SW480 (cell line): Measurements from ENCODE around the gene ARG2.

Experiments
- DNase-seq: peaks from one replicate; pipeline ENCODE4 v3.0.0-alpha.2; 2016; ENCODE audit warnings: low spot score

Gene ARG2

GRCh38 chr14:67683842-67684241 is 64.1 kb downstream of the ARG2 start:
- no peak for DNase-seq

GRCh38 chr14:67690011-67690410 is 70.3 kb downstream of the ARG2 start:
- DNase-seq = no peak

- peak; percentile 93 for DNase-seq
These were observed 75.2 kb downstream of the ARG2 start for GRCh38 chr14:67694791-67695393.

GRCh38 chr14:67695394-67695949 is 75.8 kb downstream of the ARG2 start, which contains the start of gene RDH11:
TSS of gene RDH11 (minus strand) at chr14:67695764. CDS start at chr14:67695703, 61 bp downstream.
- DNase-seq = peak; percentile 96

GRCh38 chr14:67697006-67697405 is 77.3 kb downstream of the ARG2 start:
- no peak for DNase-seq

GRCh38 chr14:67698179-67698578 is 78.5 kb downstream of the ARG2 start:
- no peak for DNase-seq
